ENCODE measurements around the gene ZNF366.

- TF ChIP-seq, protein P1, sequence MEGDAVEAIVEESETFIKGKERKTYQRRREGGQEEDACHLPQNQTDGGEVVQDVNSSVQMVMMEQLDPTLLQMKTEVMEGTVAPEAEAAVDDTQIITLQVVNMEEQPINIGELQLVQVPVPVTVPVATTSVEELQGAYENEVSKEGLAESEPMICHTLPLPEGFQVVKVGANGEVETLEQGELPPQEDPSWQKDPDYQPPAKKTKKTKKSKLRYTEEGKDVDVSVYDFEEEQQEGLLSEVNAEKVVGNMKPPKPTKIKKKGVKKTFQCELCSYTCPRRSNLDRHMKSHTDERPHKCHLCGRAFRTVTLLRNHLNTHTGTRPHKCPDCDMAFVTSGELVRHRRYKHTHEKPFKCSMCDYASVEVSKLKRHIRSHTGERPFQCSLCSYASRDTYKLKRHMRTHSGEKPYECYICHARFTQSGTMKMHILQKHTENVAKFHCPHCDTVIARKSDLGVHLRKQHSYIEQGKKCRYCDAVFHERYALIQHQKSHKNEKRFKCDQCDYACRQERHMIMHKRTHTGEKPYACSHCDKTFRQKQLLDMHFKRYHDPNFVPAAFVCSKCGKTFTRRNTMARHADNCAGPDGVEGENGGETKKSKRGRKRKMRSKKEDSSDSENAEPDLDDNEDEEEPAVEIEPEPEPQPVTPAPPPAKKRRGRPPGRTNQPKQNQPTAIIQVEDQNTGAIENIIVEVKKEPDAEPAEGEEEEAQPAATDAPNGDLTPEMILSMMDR (IDR thresholded peaks at IDR 0.05; ENCODE audit: insufficient read depth, low read length, poor library complexity, severe bottlenecking): no peak
- TF ChIP-seq EZH2phosphoT487 (conservative IDR thresholded peaks at IDR 0.05; ENCODE audit: low read length): no peak
Observed at GRCh38 chr5:72472666-72473422, 34.4 kb downstream of the ZNF366 start.
